ENCODE measurements around the gene EHD1.

GRCh38 chr11:64898541-64898940 lies 20.1 kb upstream of the EHD1 start:
- no peak for TF ChIP-seq CTCF (conservative IDR thresholded peaks at IDR 0.05 in 1 of 2, IDR thresholded peaks at IDR 0.05 in 1 of 2; ENCODE audit: extremely low read depth in 1 of 2, insufficient read depth in 1 of 2, low read depth in 1 of 2, low read length in 2 of 2)
- TF ChIP-seq EZH2 (IDR thresholded peaks at IDR 0.05; ENCODE audit: borderline replicate concordance, low read length) = no peak
